Measurements from ENCODE around the gene GREB1L.

DNA sequence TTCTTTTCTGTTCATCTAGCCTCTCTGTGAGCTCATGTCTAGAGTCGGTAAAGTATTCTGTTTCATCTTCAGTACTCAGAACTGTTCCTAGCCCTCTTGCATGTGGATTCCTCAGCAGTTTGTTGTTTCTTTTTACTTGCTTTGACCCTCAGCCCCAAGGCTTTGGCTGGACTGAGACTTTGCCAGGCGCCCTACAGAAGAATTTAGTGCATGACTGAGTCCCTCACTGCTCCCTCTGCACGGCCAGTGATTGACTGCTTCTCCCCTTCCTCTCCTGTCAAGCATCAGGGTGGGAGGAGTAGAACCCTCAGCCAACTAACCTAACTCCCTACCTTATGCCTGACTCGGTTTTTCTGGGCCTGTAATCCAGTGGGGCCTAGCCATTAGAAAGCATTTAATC, 248.7 kb downstream of the GREB1L start:
- TF ChIP-seq, protein P1, sequence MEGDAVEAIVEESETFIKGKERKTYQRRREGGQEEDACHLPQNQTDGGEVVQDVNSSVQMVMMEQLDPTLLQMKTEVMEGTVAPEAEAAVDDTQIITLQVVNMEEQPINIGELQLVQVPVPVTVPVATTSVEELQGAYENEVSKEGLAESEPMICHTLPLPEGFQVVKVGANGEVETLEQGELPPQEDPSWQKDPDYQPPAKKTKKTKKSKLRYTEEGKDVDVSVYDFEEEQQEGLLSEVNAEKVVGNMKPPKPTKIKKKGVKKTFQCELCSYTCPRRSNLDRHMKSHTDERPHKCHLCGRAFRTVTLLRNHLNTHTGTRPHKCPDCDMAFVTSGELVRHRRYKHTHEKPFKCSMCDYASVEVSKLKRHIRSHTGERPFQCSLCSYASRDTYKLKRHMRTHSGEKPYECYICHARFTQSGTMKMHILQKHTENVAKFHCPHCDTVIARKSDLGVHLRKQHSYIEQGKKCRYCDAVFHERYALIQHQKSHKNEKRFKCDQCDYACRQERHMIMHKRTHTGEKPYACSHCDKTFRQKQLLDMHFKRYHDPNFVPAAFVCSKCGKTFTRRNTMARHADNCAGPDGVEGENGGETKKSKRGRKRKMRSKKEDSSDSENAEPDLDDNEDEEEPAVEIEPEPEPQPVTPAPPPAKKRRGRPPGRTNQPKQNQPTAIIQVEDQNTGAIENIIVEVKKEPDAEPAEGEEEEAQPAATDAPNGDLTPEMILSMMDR (IDR thresholded peaks at IDR 0.05) = no peak
- no peak for TF ChIP-seq POLR2AphosphoS5 (IDR thresholded peaks at IDR 0.05)
- TF ChIP-seq POLR2A (IDR thresholded peaks at IDR 0.05) = no peak
